ENCODE data around the gene TUBB4B.

GRCh38 chr9:137252555-137253506, 11.7 kb downstream of the TUBB4B start:
- TF ChIP-seq CTCF (IDR thresholded peaks at IDR 0.05) (no peak), POLR2A (IDR thresholded peaks at IDR 0.05) (no peak)

Measured in thyroid gland (tissue), 4 donors.